Bone marrow (tissue), 2 donors: ENCODE results near the gene NANOS2.
"Not testable (repeated sequence)": the region's sequence is repeated elsewhere in the genome, so short reads cannot be mapped to it uniquely, and the experiment has no call there.

ENCODE experiments used
- DNase-seq, 2 donors: peaks; one replicate each; lab custom pipeline; 2025; lab: John Stamatoyannopoulos, UW

Gene NANOS2

DNA sequence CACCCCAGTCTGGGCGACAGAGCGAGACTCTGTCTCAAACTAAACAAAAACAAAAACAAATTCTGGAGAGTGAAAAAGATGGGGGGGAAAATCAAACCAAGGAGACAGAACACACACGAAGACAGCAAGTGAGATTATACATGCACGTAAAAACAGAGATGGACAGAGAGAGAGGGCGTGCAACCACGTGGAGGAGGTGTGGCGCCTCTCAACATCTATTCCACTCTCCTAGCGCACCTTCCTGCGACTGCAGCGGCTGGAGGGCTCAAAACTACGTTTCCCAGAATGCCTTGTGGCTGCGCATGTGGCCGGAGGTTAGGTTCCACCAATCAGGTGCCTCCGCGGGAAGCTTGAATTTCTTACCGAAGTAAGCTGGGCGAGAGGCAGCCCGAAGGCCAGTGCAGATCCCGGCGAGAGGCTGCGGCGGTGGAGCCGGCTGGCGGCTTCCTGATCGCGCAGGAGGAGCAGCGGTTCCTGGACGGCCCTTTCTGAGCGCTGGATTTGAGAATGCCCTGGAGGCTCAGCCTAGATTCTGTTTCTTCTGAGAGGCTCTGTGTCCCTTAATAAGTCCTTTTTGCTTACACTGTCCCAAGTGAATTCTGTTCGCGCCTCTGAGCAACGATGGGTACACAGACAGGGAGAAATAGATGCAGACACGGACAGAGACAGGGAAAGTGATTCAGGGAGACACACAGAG, 13.1 kb upstream of the NANOS2 start:
- DNase-seq = peak; percentile 35 to 56

DNA sequence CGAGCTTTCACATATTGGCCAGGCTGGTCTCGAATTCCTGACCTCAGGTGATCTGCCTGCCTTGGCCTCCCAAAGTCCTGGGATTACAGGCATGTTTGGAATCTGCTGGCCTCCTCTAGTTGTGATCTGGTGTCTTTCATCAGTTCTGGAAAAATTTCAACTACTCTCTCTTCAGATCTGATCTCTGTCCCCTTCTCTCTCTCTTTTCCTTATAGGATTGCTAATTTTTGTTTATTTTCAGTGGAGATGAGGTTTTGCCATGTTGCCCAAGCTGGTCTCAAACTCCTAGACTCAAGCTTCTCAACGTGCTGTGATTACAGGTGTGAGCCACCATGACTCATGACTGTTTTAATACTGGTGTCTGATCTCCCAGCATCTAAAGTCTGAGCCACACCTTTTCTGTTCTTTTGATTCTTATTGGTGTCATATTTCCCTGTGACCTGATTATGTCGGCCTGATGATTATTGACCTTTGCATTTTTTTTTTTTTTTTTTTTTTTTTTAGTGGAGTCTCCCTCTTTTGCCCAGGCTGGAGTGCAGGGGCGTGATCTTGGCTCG, 10.4 kb upstream of the NANOS2 start:
- DNase-seq = no peak

DNA sequence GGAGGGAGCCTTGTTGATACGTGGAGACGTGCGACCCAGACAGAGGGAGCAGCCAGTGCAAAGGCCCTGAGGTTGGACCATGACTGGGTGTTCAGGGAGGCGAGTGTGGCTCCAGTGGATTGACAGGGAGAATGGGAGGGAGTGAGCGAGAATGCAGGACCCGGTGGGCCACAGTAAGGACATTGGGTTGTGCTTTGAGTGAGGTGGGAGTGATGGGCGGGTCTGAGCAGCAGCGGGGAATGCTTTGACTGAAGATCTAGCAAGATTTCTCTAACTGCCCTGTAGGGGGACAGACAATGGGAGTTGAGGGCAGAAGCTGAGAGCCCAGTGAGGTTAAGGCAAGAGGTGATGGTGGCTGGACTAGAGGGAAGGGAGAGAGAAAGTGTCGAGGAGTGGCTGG, 7.7 kb upstream of the NANOS2 start:
- DNase-seq = no peak

DNA sequence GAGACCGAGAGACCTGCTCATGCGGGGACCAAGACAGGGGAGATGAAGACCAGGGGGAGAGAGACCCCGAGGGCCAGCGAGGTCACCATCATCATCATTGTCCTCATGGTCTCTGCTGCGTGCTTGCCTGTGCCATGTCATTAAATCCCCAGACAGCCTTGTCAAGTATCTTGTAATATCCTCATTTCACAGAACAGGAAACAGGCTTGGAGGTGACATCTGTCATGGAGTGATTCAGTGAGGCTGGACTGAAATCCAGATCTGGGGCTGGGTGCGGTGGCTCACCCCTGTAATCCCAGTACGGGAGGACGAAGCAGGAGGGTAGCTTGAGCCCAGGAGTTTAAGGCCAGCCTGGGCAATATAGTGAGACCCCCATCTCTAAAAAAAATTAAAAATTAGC, 5.9 kb upstream of the NANOS2 start:
- no peak for DNase-seq

DNA sequence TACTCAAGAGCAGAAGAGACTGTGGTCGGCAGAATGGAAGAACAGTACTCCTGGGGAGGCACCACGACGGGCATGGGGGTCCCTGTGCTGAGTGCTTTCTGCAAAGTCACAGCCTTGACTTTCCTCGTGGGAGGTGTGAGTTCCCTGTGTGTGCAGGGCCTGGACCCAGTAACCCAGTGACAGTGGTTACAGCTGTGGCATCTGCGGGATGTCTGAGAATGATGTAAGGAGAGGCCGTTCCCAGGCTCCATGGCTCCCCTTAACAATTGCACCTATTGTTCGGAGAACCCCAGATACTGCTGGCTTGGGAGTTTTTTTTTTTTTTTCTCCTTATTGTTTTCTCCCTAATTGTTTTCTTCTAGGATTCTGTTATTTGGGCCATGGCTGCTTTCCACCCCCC, 5.1 kb upstream of the NANOS2 start:
- no peak for DNase-seq

DNA sequence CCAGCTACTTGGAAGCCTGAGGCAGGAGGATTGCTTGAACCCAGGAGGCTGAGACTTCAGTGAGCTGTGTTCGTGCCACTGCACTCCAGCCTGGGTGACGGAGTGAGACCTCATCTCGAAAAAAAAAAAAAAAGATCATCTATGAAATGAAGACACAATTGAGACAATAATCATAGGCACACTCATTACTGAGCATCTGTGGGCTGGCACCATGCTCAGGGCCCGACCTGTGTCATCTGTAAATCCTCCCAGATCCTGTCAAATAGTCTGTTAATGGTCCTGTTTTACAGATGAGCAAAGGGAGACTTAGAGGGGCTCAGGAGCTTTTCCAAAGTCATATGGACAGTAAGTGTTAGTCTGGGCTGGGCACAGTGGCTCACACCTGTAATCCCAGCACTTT, 4.1 kb upstream of the NANOS2 start:
- no peak for DNase-seq

DNA sequence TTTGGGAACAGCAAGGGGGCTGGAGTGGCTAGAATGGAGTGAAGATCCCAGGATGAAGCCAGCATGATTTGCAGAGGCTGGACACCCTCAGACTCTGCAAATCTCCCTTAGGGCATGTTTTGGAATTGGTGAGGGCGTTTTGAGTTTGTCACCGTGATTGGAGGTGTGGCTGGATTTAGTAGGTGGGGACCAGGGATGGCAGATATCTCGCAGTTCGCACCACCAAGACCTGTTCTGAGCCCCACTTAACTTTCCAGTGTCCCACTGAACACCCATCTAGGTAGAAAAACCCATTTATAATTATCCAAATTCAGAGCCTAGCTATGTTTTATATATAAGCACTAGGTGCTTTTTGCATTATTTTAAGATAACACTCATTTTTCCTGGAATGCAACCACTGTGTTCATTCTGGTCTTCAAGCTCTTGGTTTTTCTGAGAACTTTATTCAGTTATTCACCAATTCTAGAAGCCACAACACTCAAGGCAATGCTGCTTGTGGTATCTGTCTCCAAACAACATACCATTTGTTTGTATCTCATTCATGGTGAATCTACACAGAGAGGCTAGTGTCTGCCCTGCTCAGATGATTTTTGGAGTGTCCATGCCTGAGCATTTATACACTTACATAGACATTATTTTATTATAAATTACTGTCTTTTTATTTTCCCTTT, 3.0 kb upstream of the NANOS2 start:
- DNase-seq = no peak

DNA sequence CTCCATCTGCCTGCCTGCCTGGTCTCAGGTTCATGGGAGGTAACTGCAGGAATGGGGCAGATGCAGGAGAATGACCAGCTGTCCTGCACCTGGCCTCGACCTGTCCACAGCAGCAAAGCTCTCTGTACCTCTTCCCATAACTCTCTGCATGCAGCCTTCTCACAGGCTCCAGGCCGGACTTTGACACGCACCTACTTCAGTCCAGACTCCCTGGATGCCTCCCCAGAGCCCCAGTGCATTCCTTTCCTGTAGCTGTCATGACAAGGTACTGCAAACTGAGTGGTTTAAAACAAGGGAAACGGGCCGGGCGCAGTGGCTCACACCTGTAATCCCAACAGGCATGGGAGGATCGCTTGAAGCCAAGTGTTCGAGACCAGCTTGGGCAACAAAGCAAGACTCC, 3.3 kb downstream of the NANOS2 start:
- DNase-seq = no peak

DNA sequence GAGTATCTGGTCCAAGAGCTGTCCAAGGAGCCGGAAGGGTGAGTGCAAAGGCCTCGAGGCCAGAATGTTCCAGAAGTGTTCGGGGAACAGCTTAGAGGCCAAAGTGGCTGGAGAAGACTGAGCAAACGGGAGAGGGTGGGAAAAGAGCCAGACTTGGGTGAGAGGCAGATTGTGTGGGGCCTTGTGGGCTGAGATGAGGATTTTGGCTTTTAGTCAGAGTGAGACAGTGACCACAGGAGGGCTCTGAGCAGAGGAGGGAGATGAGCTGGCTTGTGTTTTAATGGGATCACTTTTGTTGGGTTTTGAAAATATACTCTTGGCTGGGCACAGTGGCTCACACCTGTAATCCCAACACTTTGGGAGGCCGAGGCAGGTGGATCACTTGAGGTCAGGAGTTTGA, 5.6 kb downstream of the NANOS2 start:
- no peak for DNase-seq

DNA sequence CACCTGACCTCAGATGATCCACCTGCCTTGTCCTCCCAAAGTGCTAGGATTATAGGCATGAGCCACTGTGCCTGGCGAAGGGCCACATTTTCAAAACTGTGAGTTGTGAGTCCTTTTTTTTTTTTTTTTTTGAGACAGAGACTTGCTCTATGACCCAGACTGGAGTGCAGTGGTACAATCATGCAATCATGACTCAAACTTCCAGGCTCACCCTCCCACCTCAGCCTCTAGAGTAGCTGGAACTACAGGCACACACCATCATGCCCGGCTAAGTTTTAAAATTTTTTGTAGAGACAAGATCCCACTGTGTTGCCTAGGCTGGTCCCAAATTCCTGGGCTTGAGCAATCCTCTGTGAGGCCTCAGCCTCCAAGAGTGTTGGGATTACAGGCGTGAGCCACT, 8.4 kb downstream of the NANOS2 start:
- DNase-seq = no peak

DNA sequence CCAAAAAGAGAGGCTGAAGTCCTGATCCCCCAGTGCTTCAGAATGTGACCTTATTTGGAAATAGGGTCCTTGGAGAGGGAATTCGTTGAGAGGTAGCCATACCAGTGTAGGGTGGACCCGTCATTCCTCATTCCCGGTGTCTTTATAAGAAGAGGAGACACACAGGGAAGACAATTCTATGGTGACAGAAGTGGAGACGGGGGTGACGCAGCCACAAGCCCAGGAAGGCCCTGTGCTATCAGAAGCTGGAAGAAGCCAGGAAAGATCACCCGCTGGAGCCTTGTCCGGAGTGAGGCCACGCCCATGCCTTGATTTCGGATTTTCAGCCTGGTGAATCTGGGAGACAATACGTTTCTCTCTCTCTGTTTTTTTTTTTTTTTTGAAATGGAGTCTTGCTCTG, 9.6 kb downstream of the NANOS2 start:
- DNase-seq = no peak

DNA sequence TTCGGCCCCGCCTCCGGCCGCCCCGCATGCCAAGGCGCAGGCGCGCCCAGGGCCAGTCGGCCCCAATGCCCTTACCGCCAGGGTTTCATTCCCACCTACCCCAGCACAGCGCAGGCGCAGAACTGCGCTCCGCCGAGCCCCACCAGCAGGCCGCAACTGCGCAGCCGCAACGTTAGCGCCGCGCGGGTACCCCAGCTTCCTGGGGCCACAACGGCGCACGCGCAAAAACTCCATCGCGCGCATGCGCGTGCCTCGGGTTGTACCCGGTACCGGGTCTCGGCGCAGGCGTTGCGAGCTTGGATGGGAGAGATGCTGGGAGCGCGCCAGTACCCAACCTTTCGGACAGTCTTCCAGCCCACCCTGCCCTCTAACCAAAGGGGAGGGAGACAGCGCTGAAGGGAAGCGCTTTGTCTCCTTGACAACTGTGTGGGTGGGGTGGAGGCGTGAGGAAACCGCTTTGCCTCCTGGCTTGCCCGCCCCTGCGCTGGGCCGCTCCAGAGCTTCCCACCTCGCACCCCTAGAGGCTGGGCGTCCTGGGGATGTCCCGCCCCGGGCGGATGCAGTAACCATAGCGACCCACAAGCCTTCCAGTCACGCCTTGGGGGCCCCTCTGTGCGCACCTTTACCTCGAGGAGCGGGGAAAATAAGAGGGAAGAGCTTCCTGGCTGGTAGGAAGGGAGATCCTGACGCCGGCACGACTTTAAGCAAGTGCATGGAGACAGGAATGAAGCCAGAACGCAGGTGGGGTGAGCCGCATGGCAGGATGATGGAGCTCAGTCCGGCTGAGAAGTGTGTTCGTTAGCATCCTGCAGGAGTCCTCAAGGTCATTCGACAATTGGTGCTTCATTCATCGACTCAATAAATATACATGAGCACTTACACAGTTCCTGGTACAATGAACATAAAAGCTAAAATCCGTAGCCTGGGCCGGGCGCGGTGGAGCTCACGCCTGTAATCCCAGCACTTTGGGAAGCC, 11.6 kb downstream of the NANOS2 start:
- peak; percentile 93 to 97 for DNase-seq

DNA sequence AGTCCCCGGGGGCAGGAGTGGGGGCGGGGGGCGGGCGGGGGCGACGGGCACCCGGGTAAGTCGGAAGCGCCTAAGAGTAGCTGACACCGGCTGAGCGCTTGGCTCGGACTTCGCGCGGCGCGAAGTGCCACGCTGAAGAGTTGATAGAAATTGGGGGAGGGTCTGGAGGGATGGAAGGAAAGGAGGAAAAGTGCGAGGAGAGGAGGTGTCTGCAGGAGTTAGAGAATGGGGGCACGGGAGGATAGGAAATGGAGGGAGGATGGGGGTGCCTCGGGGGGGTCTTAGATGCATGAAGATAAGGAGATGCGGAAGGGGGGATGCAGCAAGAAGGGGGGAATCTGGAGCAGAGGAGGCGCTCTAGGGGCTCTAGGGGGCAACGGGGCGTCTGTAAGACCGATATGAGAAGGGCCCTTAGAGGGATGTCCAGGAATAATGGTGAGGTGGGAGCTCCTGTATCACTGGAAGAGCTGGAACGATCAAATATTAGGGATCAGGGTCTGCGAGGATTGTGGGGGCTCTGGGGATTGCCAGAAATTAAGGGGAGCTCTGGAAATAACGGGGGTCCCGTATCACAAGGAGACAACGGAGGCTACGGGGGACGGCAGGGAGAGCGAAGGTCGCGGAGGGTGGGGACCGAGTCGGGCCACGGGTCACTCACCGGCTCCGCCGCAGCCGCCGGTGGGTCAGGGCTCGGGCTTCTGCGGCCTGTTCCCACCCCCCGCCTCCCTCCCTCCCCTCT, 12.5 kb downstream of the NANOS2 start, which contains the start of gene MYPOP:
MYPOP (minus strand) TSS at position 702 of the 739 bp plus-strand sequence. CDS start 840 bp downstream, outside the sequence.
- DNase-seq = no peak

DNA sequence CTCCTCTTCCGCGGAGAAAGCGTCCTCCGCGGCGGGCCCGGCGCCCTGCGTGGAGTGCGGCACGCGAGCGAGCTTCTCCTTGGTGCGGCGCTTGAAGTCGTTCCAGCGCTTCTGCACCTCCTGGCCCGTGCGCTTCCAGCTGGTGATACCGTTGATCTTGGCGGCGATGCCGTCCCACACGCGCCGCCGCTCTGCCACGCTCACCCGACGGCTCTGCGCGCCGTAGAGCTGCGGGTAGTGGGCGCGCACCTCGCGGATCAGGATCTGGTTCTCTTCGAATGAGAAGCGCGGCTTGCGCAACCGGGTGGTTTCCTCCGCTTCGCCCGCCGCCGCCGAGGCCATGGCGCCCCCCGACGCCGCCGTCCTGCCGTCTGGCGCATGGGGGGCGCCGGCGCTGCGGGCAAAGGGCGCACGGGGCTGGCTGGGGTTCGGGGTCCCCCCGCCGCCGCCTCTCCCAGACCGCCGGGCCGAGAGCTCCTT, 13.1 kb downstream of the NANOS2 start:
- peak; percentile 12 to 26 for DNase-seq

DNA sequence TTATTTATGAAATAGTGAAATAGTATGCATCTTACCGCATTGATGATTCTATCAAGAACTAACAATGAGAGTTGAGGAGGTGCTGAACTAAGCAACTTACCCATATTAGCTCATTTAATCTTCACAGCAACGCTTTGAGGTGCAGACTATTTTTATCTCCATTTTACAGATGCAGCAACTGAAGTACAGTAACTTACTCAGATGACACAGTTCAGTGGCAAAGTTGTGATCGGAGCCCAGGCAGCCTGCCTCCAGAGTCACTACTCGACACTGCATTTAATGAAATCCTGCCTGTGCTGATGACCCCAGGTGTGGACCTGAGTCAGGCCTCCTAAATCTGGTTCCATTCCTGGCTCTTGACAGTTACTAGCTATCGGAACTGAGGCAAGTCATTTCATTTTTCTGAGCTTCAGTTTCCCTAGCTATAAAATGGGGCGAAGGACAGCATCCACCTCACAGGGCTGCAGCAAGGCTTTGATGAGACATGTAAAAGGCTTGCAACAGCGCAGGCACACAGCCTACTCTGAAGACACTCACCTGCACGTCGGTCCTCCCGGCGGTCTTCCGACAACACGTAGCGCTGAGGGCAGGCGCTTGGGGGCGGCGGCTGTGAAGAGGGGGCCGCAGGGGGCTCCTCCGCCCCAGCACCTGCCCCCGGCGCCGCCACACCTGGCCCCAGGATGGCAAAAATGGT, 13.7 kb downstream of the NANOS2 start:
- no peak for DNase-seq

DNA sequence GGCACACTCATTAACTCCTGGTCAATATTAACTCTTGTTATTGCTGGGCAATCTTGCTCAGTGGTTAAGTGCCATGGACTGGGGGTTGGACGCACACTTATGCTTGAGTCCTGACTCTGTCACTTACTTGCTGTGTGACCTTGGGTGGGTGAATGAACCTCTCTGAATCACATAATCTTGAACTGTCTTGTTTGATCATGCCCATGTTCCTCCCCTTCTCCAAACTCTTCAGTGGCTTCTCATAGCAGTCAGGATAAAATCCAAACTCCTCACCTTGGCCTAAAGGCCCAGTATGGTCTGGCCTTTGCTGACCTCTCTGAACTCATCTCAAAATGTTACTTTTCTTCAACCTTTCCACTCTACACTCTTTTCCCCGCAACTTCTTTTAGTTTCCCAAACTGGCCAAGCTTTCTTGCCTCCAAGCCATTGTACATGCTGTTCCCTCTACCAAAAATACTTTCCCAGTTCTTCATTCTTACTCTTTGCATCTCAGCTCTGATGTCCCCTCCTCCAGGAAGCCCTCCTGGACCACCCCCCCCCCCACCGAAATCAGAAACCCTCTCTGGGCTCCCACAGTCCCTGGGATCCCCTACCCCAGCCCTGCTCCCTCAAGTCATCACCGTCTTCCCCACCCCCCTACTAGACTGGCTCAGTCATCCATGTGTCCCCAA, 14.5 kb downstream of the NANOS2 start:
- no peak for DNase-seq

DNA sequence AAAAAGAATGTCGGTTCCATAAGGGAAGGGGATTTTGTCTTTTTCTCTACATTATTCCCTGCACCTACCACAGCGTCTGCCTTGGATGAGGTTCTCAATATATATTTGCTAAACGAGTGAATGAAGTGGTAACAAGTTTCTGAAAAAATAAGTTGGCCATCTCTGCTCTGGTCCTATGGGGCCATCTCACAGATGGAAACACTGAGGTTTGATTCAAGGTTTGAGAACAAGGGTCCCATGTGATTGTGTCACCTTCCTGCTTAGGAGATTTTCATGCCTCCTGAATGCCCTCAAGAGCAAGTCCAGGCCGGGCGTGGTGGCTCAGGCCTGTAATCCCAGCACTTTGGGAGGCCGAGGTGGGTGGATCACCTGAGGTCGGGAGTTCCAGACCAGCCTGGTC, 15.3 kb downstream of the NANOS2 start:
- DNase-seq = no peak

DNA sequence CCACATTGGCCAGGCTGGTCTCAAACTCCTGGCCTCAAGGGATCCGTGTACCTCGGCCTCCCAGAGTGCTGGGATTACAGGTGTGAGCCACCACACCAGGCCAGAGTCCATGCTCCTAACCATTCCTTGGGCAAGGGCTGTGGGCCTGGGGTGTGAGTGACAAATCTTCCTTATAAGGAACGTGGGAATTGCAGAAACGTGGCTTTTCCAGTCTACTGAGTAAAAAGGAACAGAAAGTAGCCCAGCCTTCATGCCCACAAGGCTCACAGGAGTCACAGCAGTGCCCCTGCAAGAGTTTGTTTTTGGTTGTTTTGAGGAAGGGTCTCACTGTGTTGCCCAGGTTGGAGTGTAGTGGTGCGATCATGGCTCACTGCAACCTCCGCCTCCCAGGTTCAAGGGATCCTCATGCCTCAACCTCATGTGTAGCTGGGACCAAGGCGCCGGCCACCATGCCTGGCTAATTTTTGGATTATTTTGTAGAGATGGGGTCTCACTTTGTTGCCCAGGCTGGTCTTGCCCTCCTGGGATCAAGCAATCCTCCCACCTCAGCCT, 17.2 kb downstream of the NANOS2 start:
- DNase-seq = no peak

DNA sequence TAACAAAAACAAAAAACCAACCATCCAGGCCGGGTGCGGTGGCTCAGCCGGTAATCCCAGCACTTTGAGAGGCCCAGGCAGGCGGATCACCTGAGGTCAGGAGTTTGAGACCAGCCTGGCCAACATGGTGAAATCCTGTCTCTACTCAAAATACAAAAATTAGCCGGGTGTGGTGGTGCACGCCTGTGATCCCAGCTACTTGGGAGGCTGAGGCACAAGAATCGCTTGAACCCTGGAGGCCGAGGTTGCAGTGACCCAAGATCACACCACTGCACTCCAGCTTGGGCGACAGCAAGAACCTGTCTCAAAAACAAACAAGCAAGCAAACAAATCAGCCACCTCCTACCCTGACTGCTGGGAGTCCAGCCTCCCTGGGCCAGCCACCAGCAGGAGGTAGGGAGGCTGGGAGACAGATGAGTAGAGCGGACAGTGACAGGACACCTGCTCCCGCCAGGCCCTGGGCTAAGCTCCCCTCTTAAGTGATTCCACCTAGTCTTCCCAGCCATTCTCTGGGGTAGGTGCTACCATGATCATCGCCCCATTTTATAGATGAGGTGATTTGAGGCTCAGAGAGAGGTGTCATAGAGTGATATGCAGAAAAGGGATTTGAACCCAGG, 18.5 kb downstream of the NANOS2 start:
- not testable (repeated sequence) for DNase-seq
